Measurements from ENCODE around the gene CDK15. TPM values are rescaled to one million over a fixed set of nuclear protein-coding genes. Genes with fewer than 3 reads are reported as not detected.

CDK15 gene
- total RNA-seq, 1 donor from 2014 or later, result 0.21 TPM

DNA sequence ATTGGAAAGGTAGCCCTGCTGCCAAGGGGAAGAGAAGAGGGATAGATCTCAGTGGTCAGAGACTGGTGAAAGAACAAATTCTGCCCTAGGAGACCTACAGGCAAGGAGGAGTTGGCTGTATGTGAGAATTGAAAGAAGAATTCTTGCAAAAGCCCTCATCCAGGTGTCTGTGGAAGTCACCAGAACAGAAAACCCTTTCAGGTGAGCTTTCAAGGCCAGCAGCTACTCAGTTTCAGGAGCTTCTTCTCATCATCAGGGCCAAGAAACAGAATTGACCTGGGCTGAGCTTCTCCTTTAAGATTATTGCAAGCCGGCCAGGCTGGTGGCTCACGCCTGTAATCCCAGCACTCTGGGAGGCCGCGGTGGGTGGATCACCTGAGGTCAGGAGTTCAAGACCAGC, 110.2 kb downstream of the CDK15 start:
- TF ChIP-seq, protein P1, sequence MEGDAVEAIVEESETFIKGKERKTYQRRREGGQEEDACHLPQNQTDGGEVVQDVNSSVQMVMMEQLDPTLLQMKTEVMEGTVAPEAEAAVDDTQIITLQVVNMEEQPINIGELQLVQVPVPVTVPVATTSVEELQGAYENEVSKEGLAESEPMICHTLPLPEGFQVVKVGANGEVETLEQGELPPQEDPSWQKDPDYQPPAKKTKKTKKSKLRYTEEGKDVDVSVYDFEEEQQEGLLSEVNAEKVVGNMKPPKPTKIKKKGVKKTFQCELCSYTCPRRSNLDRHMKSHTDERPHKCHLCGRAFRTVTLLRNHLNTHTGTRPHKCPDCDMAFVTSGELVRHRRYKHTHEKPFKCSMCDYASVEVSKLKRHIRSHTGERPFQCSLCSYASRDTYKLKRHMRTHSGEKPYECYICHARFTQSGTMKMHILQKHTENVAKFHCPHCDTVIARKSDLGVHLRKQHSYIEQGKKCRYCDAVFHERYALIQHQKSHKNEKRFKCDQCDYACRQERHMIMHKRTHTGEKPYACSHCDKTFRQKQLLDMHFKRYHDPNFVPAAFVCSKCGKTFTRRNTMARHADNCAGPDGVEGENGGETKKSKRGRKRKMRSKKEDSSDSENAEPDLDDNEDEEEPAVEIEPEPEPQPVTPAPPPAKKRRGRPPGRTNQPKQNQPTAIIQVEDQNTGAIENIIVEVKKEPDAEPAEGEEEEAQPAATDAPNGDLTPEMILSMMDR (IDR thresholded peaks at IDR 0.05; ENCODE audit: insufficient read depth, low read length, poor library complexity, severe bottlenecking), result no peak
- Histone ChIP-seq H3K4me3 (ENCODE audit: low read depth, low read length) (no peak overlapping the region), H3K36me3 (ENCODE audit: control insufficient read depth, insufficient read depth, low read length) (no peaks in the 10 kb centered on the region), H3K27me3 (ENCODE audit: control insufficient read depth, insufficient read depth, low read length) (no peaks in the 10 kb centered on the region)
- DNase-seq (ENCODE audit: low read depth), result no peak

DNA sequence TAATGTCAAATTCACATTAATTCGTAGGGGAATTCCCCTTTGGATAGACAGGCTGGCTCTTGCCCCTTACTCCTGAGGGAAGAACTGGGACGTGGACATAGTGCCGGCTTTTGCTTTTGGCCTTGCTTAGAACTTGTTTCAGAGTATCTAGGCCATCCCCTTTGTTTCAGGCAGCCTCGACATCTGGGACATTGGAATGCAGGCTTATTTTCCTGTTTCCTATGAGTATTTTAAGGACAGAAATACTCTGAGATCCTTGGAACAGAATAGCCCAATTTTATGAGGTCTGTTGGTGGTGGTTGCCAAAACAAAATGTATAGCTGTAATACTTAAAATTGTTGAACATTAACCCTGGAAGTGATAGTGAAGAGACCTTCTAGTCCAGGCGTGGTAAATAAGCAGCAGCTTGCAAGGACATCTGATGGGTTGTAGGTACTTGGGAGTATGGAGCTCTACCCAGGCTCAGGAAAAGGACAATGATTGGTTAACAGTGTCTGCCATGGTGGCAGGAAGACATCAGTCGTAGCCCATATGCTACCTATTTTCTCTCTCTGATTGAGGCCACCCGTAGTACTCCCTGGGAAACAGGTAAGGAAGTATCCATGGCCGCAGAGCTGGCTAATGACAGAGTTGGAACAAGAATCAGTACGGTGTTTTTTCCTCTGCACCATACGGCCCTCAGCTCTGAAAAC, 112.4 kb downstream of the CDK15 start:
- no peak for DNase-seq (ENCODE audit: low read depth)
- TF ChIP-seq, protein P1 (IDR thresholded peaks at IDR 0.05; ENCODE audit: insufficient read depth, low read length, poor library complexity, severe bottlenecking), result no peak
- Histone ChIP-seq H3K4me3 (ENCODE audit: low read depth, low read length) (no peak overlapping the region), H3K27me3 (ENCODE audit: control insufficient read depth, insufficient read depth, low read length) (no peaks in the 10 kb centered on the region), H3K36me3 (ENCODE audit: control insufficient read depth, insufficient read depth, low read length) (no peaks in the 10 kb centered on the region)

DNA sequence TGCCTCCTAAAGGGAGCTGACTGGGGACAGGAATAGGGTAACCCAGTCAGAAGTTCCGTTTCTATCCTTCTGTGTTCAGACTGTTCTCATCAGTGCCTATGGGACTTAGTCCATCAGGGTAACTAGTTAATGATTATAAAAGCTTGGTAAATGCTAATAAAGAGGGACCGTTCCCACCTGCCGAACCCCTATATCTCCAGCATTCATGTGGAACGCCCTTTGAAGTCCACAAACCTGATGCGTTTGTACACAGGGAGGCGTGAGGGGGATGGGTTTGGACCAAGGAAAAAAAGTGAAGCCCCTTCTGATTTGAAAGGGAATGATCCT, 112.9 kb downstream of the CDK15 start:
- H3K36me3 ChIP-seq (ENCODE audit: control insufficient read depth, insufficient read depth, low read length), result no peaks in the 10 kb centered on the region
- DNase-seq (ENCODE audit: low read depth), result no peak
- TF ChIP-seq, protein P1 (IDR thresholded peaks at IDR 0.05; ENCODE audit: insufficient read depth, low read length, poor library complexity, severe bottlenecking), result no peak
- no peak overlapping the region for H3K4me3 ChIP-seq (ENCODE audit: low read depth, low read length)
- H3K27me3 ChIP-seq (ENCODE audit: control insufficient read depth, insufficient read depth, low read length), result no peaks in the 10 kb centered on the region

DNA sequence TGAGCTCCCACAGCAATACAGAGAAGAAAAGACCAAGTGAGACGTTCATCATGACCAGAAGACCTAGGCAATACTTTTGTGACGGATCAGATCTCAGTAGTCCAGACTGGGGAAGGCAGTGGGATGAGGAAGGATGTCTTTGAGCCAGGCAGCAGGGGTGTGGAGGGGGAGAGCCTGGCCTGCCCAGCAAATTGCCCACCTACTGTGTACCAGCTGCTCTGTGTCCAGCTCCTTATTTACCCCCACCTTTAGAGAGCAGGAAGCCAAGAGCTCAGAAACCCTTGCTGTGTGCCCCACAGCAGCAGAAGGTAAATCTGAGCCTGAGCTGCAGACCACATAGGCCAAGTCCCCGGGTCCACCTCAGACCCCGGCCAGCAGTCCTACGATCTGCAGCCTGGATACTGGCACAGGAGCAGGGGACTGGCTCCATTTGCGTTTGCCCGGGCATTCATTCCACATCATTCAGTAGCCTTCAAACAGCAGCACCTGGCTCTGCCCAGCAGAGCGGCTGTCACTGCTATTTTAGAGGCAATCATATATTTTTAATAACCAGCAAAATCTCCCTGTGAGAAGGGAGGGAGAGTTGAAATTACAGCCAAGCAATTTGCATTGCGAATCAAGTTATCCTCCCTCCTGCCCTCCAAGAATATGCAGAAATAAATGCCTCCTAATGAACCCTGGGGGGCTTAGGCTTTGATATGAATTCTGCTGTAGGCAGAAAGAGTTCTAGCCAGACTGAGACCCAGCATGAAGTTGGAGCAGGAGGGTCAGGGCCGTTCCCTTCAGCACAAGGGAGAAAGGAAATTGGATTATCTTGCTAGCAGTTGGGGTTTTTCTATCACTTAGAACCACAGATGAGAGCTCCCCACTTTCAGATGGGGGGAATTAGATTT, 117.3 kb downstream of the CDK15 start:
- DNase-seq (ENCODE audit: low read depth), result no peak
- no peak overlapping the region for H3K4me3 ChIP-seq (ENCODE audit: low read depth, low read length)
- TF ChIP-seq, protein P1 (IDR thresholded peaks at IDR 0.05; ENCODE audit: insufficient read depth, low read length, poor library complexity, severe bottlenecking), result no peak
- H3K27me3 ChIP-seq (ENCODE audit: control insufficient read depth, insufficient read depth, low read length), result no peaks in the 10 kb centered on the region
- no peaks in the 10 kb centered on the region for H3K36me3 ChIP-seq (ENCODE audit: control insufficient read depth, insufficient read depth, low read length)

DNA sequence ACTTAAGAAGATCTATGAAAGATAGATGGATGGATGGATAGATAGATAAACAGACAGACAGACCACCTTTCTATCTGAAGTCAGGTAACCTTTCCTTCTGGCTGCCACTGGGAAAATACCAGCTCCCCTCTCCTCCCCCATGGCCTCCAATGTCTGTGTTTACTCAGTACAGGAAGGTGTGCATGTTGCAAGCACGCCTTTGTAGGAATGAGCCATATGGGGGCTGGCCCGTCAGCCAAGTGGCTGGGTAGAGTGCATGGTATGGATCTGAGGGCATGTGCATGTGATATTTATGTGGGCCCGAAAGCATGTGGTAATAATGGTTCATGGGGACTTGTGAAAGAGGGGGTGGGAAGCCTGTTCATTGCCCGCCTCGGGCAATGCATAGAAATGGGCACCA, 118.1 kb downstream of the CDK15 start:
- TF ChIP-seq, protein P1 (IDR thresholded peaks at IDR 0.05; ENCODE audit: insufficient read depth, low read length, poor library complexity, severe bottlenecking), result no peak
- DNase-seq (ENCODE audit: low read depth), result no peak
- no peaks in the 10 kb centered on the region for H3K27me3 ChIP-seq (ENCODE audit: control insufficient read depth, insufficient read depth, low read length)
- no peak overlapping the region for H3K4me3 ChIP-seq (ENCODE audit: low read depth, low read length)
- H3K36me3 ChIP-seq (ENCODE audit: control insufficient read depth, insufficient read depth, low read length), result no peaks in the 10 kb centered on the region

Measured in kidney epithelial cell (primary cell).